Measurements from ENCODE around the gene ECPAS.

- no peak for TF ChIP-seq CTCF (IDR thresholded peaks at IDR 0.05; ENCODE audit: insufficient read depth, low read length, poor library complexity, severe bottlenecking)
- TF ChIP-seq EZH2phosphoT487 (conservative IDR thresholded peaks at IDR 0.05; ENCODE audit: low read length) = no peak
Measured at GRCh38 chr9:111348821-111349271, 135.3 kb downstream of the ECPAS start.

Data from SU-DHL-6 (cell line).